BLaER1 treated with 17β-estradiol and CSF1 and Interleukin-3, amounts not matched to agents 10 nM and 100 nM (cell line): ENCODE results near the gene SEPTIN12.

Source experiments
- H3K27ac ChIP-seq, 11 experiments: shearing (Covaris generic); formaldehyde crosslinking; 2 replicates each; pipeline ENCODE4 v1.8.1; 2022
- H3K27me3 ChIP-seq, 11 experiments: shearing (Covaris generic); formaldehyde crosslinking; 2 replicates each; pipeline ENCODE4 v1.8.1; 2022
- H3K36me3 ChIP-seq, 11 experiments: shearing (Covaris generic); formaldehyde crosslinking; 2 replicates each; pipeline ENCODE4 v1.8.1; 2022
- H3K4me1 ChIP-seq, 10 experiments: shearing (Covaris generic); formaldehyde crosslinking; 2 replicates each; pipeline ENCODE4 v1.8.1; 2022
- H3K4me2 ChIP-seq, 11 experiments: shearing (Covaris generic); formaldehyde crosslinking; 2 replicates each; pipeline ENCODE4 v1.8.1; 2022
- H3K4me3 ChIP-seq, 10 experiments: shearing (Covaris generic); formaldehyde crosslinking; 2 replicates each; pipeline ENCODE4 v1.8.1; 2022
- H3K9ac ChIP-seq, 11 experiments: shearing (Covaris generic); formaldehyde crosslinking; 2 replicates each; pipeline ENCODE4 v1.8.1; 2022
- H3K9me3 ChIP-seq, 11 experiments: shearing (Covaris generic); formaldehyde crosslinking; replicated peaks in 1 of 11; 2 replicates each; pipeline ENCODE4 v1.8.1; 2022
- H4K20me1 ChIP-seq, 11 experiments: shearing (Covaris generic); formaldehyde crosslinking; 2 replicates each; pipeline ENCODE4 v1.8.1; 2022
- Cebpa-rat ChIP-seq, 11 experiments: shearing (Covaris generic); IDR thresholded peaks; 2 replicates each; pipeline ENCODE4 v1.8.1; 2022

Gene SEPTIN12

DNA sequence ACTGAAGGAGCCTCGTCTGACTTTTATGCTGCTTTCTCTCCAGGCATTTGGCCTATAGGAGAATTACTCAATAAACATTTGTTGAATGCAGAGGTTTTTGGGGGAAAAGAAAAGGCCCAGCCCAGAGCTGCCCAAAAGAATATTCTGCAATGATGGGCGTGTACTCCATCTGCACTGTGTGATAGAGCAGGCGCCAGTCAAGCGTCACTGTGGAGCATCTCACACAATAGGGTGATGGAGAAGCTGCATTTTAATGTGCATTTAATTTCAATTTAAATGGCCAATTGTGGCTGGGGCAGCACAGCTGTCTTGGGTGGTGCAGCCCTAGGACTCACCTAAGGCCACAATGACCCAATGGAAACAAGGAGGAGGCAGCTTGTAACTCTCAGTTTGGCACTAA is 38.4 kb upstream of the SEPTIN12 start:
- no peak overlapping the region for H3K9ac ChIP-seq
- no peaks in the 10 kb centered on the region for H3K27me3 ChIP-seq
- H3K4me1 ChIP-seq = peaks cover 0 to 6% (median 0%) of the 10 kb centered on the region in 10 experiments; a peak in 4 of 20 replicates
- no peak for TF ChIP-seq Cebpa-rat (IDR thresholded peaks at IDR 0.05)
- H3K36me3 ChIP-seq = peaks cover 97 to 100% (median 100%) of the 10 kb centered on the region in 11 experiments
- H3K9me3 ChIP-seq = no peaks in the 10 kb centered on the region
- H3K27ac ChIP-seq = no peak overlapping the region
- peaks cover 12 to 92% (median 62%) of the 10 kb centered on the region in 11 experiments; a peak in 20 of 22 replicates for H4K20me1 ChIP-seq
- no peak overlapping the region for H3K4me3 ChIP-seq
- H3K4me2 ChIP-seq = no peak overlapping the region

DNA sequence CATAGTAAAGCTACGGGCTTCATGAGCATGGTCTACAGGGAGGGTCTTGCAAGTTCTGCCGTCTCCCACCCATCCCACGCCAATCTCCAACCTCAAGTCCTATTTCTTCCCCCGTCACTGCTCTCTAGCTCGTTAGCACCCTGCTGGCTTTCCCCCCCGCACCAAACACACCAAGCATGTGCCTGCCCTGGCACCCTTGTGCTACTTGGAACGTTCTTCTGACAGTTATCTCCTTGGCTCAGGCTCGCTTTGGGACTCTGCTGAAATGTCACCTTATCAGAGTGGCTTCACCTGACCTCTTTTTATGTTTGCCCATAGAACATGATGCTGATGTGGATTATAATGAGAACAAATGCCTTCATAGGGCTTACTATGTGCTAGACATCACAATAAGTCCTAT is 37.1 kb upstream of the SEPTIN12 start:
- H3K36me3 ChIP-seq = peaks cover 97 to 100% (median 100%) of the 10 kb centered on the region in 11 experiments

DNA sequence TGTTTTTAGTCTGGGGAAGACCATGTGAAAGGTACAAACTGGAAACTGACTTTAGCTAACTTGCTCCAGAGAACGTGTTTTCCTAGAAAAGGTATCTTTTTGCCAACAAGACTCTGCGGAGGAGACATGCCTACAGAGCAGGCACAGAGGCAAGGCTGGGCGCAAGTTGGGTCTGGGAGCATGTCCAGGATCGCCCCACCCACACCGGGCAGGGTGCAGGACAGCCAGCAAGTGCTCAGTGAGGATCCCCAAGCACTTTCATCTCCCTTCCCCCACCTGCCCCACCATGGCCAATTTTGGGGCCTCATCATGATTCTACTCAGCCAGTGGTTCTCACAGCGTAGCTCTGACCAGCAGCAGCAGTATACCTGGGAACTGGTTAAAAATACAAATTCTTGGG is 32.5 kb upstream of the SEPTIN12 start:
- Histone ChIP-seq H3K36me3 (peaks cover 96 to 100% (median 100%) of the 10 kb centered on the region in 11 experiments), H3K9ac (no peak overlapping the region), H3K4me2 (no peak overlapping the region), H3K4me3 (no peak overlapping the region), H3K27ac (no peak overlapping the region), H3K9me3 (no peaks in the 10 kb centered on the region), H4K20me1 (peaks cover 10 to 72% (median 29%) of the 10 kb centered on the region in 11 experiments; a peak in 18 of 22 replicates), H3K4me1 (peaks cover 0 to 12% (median 0%) of the 10 kb centered on the region in 10 experiments; a peak in 5 of 20 replicates), H3K27me3 (no peaks in the 10 kb centered on the region)
- no peak for TF ChIP-seq Cebpa-rat (IDR thresholded peaks at IDR 0.05)

More for the DNA sequence above, 37.1 kb upstream of the SEPTIN12 start:
- H3K4me2 ChIP-seq = no peak overlapping the region
- H3K4me1 ChIP-seq = peaks cover 0 to 12% (median 0%) of the 10 kb centered on the region in 10 experiments; a peak in 5 of 20 replicates
- peaks cover 12 to 88% (median 56%) of the 10 kb centered on the region in 11 experiments; a peak in 19 of 22 replicates for H4K20me1 ChIP-seq
- H3K9ac ChIP-seq = no peak overlapping the region
- H3K27ac ChIP-seq = no peak overlapping the region
- no peaks in the 10 kb centered on the region for H3K9me3 ChIP-seq
- H3K27me3 ChIP-seq = no peaks in the 10 kb centered on the region
- no peak overlapping the region for H3K4me3 ChIP-seq
- no peak for TF ChIP-seq Cebpa-rat (IDR thresholded peaks at IDR 0.05)

DNA sequence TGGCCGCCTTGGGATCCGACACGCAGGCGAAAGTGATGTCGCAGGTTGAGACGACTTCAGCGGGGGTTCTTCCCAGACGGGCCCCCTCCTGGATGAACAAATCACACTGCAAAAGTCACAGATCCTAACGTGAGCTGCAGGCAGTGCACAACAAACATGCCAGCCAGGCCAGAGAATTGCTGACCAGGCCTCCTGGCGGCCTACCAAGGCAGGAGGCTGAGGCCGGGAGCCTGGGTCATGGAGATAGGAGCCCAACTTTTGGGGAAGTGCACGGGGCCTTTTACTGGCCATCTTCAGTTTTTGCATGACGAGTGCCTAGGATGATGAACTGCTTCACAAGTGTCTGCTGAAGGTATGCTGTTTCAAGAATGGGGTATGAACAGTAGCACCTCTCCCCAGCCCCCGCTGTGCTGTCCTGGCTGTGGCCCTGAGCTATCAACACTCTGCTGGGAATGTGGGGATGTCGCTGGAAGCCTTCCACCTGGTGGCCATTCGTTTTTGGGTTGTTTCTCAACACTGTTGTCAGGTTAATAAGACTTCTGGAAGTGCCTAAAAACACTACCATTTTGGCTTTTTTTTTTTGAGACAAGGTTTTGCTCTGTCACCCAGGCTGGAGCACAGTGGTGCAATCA is 26.5 kb upstream of the SEPTIN12 start:
- TF ChIP-seq Cebpa-rat (IDR thresholded peaks at IDR 0.05) = no peak
- H3K9me3 ChIP-seq = no peaks in the 10 kb centered on the region
- peaks cover 97 to 100% (median 100%) of the 10 kb centered on the region in 11 experiments for H3K36me3 ChIP-seq
- peaks cover 0 to 57% (median 15%) of the 10 kb centered on the region in 11 experiments; a peak in 11 of 22 replicates for H4K20me1 ChIP-seq
- no peaks in the 10 kb centered on the region for H3K27me3 ChIP-seq
- H3K4me3 ChIP-seq = no peak overlapping the region
- H3K4me2 ChIP-seq = no peak overlapping the region
- no peaks in the 10 kb centered on the region for H3K4me1 ChIP-seq
- H3K9ac ChIP-seq = no peak overlapping the region
- no peak overlapping the region for H3K27ac ChIP-seq

DNA sequence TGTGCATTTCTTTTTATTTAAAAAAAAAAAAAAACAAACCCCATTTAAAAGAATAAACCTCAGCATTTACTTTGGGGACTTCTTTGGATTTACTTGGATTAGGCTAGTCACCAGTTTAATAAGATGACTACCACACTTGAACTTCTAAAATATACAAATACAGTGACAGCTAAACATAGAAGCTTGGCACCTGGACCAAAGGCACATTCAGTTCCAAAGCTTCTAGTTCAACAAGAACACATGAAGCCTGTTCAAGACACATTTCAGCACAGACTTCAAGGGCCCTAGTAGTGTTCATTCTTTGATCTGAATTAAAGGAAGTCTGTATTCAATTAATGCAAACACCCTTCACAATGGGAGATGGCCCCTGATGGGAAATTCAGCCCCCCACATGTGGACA is 25.9 kb upstream of the SEPTIN12 start:
- Histone ChIP-seq H3K27ac (no peak overlapping the region), H3K9me3 (no peaks in the 10 kb centered on the region), H3K27me3 (no peaks in the 10 kb centered on the region), H3K4me2 (no peak overlapping the region), H3K9ac (no peak overlapping the region), H3K4me1 (no peaks in the 10 kb centered on the region), H4K20me1 (peaks cover 0 to 53% (median 15%) of the 10 kb centered on the region in 11 experiments; a peak in 11 of 22 replicates), H3K4me3 (no peak overlapping the region), H3K36me3 (peaks cover 97 to 100% (median 100%) of the 10 kb centered on the region in 11 experiments)
- no peak for TF ChIP-seq Cebpa-rat (IDR thresholded peaks at IDR 0.05)

DNA sequence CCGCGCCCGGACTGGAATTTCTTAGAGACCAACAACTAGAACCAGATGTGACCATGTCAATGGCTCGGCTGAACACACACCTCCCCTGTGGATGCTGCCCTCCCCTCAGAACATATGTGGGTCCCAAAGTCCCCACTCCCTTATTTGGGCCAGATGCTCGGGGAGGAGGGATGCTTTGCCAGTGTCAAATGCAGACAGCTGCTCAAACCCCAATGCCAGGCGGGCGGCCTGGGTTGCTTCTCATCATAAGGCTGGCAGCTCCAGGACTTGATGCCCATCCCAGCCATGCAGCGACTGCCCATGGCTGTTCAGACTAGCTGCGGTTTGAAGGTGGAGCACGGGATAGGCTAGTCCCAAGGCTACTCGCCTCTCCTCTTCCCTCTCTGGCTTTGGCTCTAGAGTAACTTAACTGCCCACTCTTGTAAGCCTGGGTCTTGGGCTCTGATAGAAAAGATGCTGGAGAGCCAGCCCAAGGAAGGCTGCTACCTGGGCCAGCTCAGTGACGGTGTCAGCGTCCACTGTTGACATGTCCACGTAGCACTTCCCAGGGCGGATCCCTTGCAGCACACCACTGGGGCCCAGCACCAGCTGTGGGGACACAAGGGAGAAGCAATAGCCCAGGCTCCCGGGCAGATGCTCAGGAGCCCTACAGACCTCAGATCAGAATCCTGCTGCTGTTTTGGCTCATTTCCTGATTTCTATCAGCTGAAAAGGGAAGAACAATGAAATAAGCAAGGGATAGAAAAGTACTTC is 25.3 kb upstream of the SEPTIN12 start:
- Histone ChIP-seq H4K20me1 (peaks cover 0 to 47% (median 14%) of the 10 kb centered on the region in 11 experiments; a peak in 11 of 22 replicates), H3K4me2 (no peak overlapping the region), H3K4me3 (no peak overlapping the region), H3K9me3 (no peaks in the 10 kb centered on the region), H3K9ac (no peak overlapping the region), H3K27ac (no peak overlapping the region), H3K27me3 (no peaks in the 10 kb centered on the region), H3K4me1 (no peaks in the 10 kb centered on the region), H3K36me3 (peaks cover 97 to 100% (median 100%) of the 10 kb centered on the region in 11 experiments)
- no peak for TF ChIP-seq Cebpa-rat (IDR thresholded peaks at IDR 0.05)

DNA sequence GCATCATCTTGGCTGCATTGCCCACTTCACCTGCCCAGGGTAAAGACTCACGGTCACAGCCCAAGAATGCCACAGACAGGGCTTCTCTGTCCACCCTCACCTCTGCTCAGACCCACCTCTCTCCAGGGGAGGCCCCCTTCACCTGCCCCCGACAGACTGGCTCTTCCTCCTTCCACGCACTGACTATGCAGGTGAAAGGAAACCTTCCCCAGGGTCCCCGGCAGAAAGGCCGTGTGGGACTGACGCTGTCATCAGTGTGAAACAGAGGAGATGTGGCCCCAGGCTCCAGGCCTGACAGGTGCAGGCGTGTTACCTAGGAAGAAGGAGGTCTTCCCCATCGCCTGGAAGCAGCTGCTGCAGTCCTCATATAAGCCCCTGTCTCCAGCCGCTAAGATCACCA is 23.6 kb upstream of the SEPTIN12 start:
- Histone ChIP-seq H3K27ac (no peak overlapping the region), H3K4me2 (no peak overlapping the region), H4K20me1 (peaks cover 0 to 37% (median 11%) of the 10 kb centered on the region in 11 experiments; a peak in 11 of 22 replicates), H3K27me3 (no peaks in the 10 kb centered on the region), H3K9me3 (no peaks in the 10 kb centered on the region), H3K4me1 (no peaks in the 10 kb centered on the region), H3K36me3 (peaks cover 96 to 100% (median 98%) of the 10 kb centered on the region in 11 experiments), H3K9ac (no peak overlapping the region), H3K4me3 (no peak overlapping the region)
- no peak for TF ChIP-seq Cebpa-rat (IDR thresholded peaks at IDR 0.05)

DNA sequence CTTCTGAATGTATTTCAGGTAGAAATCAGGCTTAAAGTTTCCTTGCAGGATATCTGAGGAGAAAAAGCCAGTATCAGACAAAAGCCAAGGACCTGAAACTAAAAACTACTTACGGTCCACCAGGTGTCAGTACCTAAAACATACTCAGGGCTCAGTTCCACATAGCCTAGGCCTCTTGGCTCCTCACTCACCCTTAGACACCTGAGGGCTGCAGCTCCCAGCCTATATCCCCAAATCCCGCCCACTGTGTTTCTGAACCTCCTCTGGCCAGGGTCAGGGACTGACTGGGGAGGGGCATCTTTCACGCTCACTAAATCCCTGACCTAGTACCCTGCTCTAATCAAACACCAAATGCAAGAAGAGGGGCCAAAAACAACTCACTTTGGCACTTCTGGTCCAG is 23.1 kb upstream of the SEPTIN12 start:
- no peak overlapping the region for H3K27ac ChIP-seq
- peaks cover 0 to 40% (median 11%) of the 10 kb centered on the region in 11 experiments; a peak in 11 of 22 replicates for H4K20me1 ChIP-seq
- no peaks in the 10 kb centered on the region for H3K9me3 ChIP-seq
- H3K27me3 ChIP-seq = no peaks in the 10 kb centered on the region
- no peak for TF ChIP-seq Cebpa-rat (IDR thresholded peaks at IDR 0.05)
- no peak overlapping the region for H3K4me3 ChIP-seq
- no peak overlapping the region for H3K4me2 ChIP-seq
- H3K36me3 ChIP-seq = peaks cover 95 to 100% (median 98%) of the 10 kb centered on the region in 11 experiments
- H3K4me1 ChIP-seq = no peaks in the 10 kb centered on the region
- no peak overlapping the region for H3K9ac ChIP-seq

DNA sequence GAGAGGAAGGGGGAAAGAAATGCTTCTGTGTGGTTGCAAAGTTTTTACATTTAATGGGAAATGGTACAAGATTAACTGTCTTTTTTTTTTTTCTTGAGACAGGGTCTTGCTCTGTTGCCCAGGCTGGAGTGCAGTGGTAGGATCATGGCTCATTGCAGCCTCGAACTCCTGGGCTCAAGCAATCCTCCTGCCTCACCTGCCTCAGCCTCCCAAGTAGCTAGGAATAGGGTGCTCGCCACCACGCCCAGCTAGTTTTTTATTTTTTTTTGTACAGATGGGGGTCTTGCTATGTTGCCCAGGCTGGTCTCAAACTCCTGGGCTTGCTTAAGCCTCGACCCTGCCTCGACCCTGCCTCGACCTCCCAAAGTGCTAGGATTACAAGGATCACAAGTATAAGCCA is 18.1 kb upstream of the SEPTIN12 start:
- Histone ChIP-seq H3K4me1 (peaks cover 7 to 27% (median 20%) of the 10 kb centered on the region in 10 experiments), H4K20me1 (peaks cover 0 to 24% (median 5%) of the 10 kb centered on the region in 11 experiments; a peak in 9 of 22 replicates), H3K27ac (no peak overlapping the region), H3K4me2 (no peak overlapping the region), H3K4me3 (no peak overlapping the region), H3K36me3 (peaks cover 68 to 76% (median 74%) of the 10 kb centered on the region in 11 experiments), H3K9me3 (no peaks in the 10 kb centered on the region), H3K27me3 (no peaks in the 10 kb centered on the region), H3K9ac (no peak overlapping the region)
- no peak for TF ChIP-seq Cebpa-rat (IDR thresholded peaks at IDR 0.05)
